Testis (tissue), 3 donors: Measurements from ENCODE around the gene MRM2. TPM values are rescaled to one million over a fixed set of nuclear protein-coding genes. Genes with fewer than 3 reads are reported as not detected.

Experiments used
- DNase-seq: peaks from one replicate; pipeline ENCODE4 v3.0.0-alpha.2; 2019
- H3K27ac ChIP-seq, 2 donors: fragments of 200-600 bp; sonication (generic); one replicate each; pipeline ENCODE4 v1.5.1; 2019
- H3K27me3 ChIP-seq: fragments of 200-600 bp; sonication (generic); one replicate; pipeline ENCODE4 v1.5.1; 2019
- H3K36me3 ChIP-seq: fragments of 200-600 bp; sonication (generic); one replicate; pipeline ENCODE4 v1.5.1; 2017; ENCODE audit warnings: low read depth; ENCODE audit errors: missing control alignments
- H3K4me1 ChIP-seq: fragments of 200-600 bp; sonication (generic); one replicate; pipeline ENCODE4 v1.5.1; 2019
- H3K4me3 ChIP-seq, 2 donors: fragments of 200-600 bp; sonication (generic); one replicate each; pipeline ENCODE4 v1.5.1; 2017 to 2019
- H3K9me3 ChIP-seq: fragments of 200-600 bp; sonication (generic); one replicate; pipeline ENCODE4 v1.5.1; 2017
- CTCF ChIP-seq, 3 experiments: fragments of 450-650 bp in 2 of 3; fragments of 200-600 bp in 1 of 3; sonication (generic) in 1 of 3; IDR thresholded peaks; one replicate each; pipeline ENCODE4 v1.5.1; 2016 to 2019; ENCODE audit warnings: antibody characterized with exemption in 3 of 3, mild to moderate bottlenecking in 2 of 3, moderate library complexity in 1 of 3
- POLR2A ChIP-seq: fragments of 450-650 bp; IDR thresholded peaks from one replicate; pipeline ENCODE4 v1.6.1; 2017; ENCODE audit warnings: antibody characterized with exemption, mild to moderate bottlenecking, moderate library complexity
- WGBS, 2 donors: methylation state at CpG; one replicate each; pipeline ENCODE4 v1.1.5; 2018; 5-methylcytosine and 5-hydroxymethylcytosine counted together
- intact Hi-C: fragments of 100-400 bp; cut with DNase I; formaldehyde crosslinking; loops from one replicate; pipeline ENCODE4 v1.15.1; 2023; ENCODE audit warnings: low total_unique reads
- polyA plus RNA-seq: library from polyadenylated mRNA; stranded (reverse); fragments of 350-450 nt; fragmentation: Illumina TruSeq; extraction: RNeasy Lipid Tissue Mini Kit (QIAGEN cat#74804); gene quantifications from one replicate; pipeline ENCODE4 v1.2.3, GENCODE V29; 2014; ENCODE audit warnings: low read depth, low replicate concordance; ENCODE audit not compliant: insufficient read depth
- total RNA-seq, 2 donors: library from RNA; depleted of rRNA; stranded (reverse); fragments of >200 nt; gene quantifications; one replicate each; pipeline ENCODE4 v1.2.3, GENCODE V29; 2016

The MRM2 gene
- total and polyA plus RNA-seq, 3 donors from 2014 or later, result 18.1 to 31.2 (median 20.5) TPM

- TF ChIP-seq POLR2A (no peak), CTCF (IDR thresholded peaks at IDR 0.05) (no peak)
- H3K27me3 ChIP-seq, result no peaks in the 10 kb centered on the region
- WGBS, 2 donors, result 89 to 92% methylated on average over 18 of the region's 18 CpGs
- no peaks in the 10 kb centered on the region for H3K4me1 ChIP-seq
- no peak overlapping the region for H3K4me3 ChIP-seq
- intact Hi-C loops, result no loop called here
- H3K36me3 ChIP-seq, result no peaks in the 10 kb centered on the region
- H3K9me3 ChIP-seq, result no peaks in the 10 kb centered on the region
- H3K27ac ChIP-seq, result no peak overlapping the region
- no peak for DNase-seq
Observed at GRCh38 chr7:2263176-2263575, 21.2 kb upstream of the MRM2 start.

DNA sequence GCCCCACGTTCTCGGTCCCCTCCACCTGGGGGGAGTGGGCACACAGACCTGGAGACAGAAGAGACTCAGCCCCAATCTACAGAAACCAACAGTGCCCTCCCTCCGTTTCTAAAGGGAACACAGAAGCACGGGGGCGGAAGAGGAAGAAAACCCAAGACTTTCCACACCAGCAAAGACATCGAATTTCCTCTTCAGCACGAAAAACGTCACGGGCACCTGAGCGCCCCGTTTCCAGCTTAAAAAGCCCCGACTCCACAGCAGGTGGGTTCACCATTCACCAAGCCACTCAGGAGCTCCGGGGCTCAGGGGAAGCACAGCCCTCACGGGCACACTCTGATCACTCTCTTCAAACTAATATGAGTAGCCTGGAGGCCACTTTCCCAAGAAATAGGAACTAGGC lies 19.6 kb upstream of the MRM2 start:
- H3K27ac ChIP-seq, result no peak overlapping the region
- no peak for DNase-seq
- H3K4me3 ChIP-seq, result no peak overlapping the region
- no peaks in the 10 kb centered on the region for H3K36me3 ChIP-seq
- H3K9me3 ChIP-seq, result no peaks in the 10 kb centered on the region
- H3K4me1 ChIP-seq, result no peaks in the 10 kb centered on the region
- intact Hi-C loops, result no loop called here
- WGBS, 2 donors, result 90 to 94% methylated on average over 14 of the region's 14 CpGs
- H3K27me3 ChIP-seq, result no peaks in the 10 kb centered on the region
- no peak for TF ChIP-seq POLR2A

GRCh38 chr7:2260820-2261219 lies 18.8 kb upstream of the MRM2 start:
- 61 to 92% methylated on average over 5 of the region's 5 CpGs for WGBS, 2 donors
- no peaks in the 10 kb centered on the region for H3K27me3 ChIP-seq
- H3K4me1 ChIP-seq, result no peaks in the 10 kb centered on the region
- no peaks in the 10 kb centered on the region for H3K9me3 ChIP-seq
- no peak overlapping the region for H3K27ac ChIP-seq
- no peak for TF ChIP-seq CTCF (IDR thresholded peaks at IDR 0.05)
- intact Hi-C loops, result no loop called here
- DNase-seq, result no peak
- H3K36me3 ChIP-seq, result no peaks in the 10 kb centered on the region
- no peak overlapping the region for H3K4me3 ChIP-seq

DNA sequence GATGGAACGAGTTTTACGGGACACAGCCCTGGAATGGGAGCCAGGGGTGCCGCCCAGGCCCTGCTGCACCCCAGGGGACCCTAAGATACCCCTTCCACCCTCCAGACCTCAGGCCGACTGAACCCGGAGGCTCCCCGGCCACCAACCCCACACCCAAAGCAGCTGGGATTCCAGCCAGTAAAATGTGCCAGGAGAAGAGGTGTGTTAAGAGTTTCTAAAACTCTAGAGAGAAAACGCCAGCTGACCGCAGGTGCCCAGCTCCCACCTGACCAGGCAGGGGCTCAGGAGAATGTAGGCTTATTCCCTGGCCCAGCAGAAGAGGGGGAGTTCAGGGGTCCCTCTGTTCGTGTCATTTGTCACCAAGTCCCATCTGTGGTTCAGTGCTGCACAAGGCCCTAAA lies 17.5 kb upstream of the MRM2 start:
- H3K27me3 ChIP-seq, result no peaks in the 10 kb centered on the region
- H3K36me3 ChIP-seq, result no peaks in the 10 kb centered on the region
- DNase-seq, result no peak
- H3K4me1 ChIP-seq, result no peaks in the 10 kb centered on the region
- WGBS, 2 donors, result 86 to 90% methylated on average over 6 to 9 of the region's 9 CpGs
- no peak overlapping the region for H3K4me3 ChIP-seq
- TF ChIP-seq CTCF (IDR thresholded peaks at IDR 0.05), result no peak
- no peak for TF ChIP-seq POLR2A
- intact Hi-C loops, result loop anchor here (10.0 kb wide), 1 partner anchor 85 kb away; no protein-coding TSS in a partner anchor
- no peaks in the 10 kb centered on the region for H3K9me3 ChIP-seq
- H3K27ac ChIP-seq, result no peak overlapping the region

GRCh38 chr7:2258661-2259365 lies 16.8 kb upstream of the MRM2 start:
- Histone ChIP-seq H3K4me1 (no peaks in the 10 kb centered on the region), H3K4me3 (no peak overlapping the region), H3K27me3 (no peaks in the 10 kb centered on the region), H3K9me3 (no peaks in the 10 kb centered on the region), H3K27ac (no peak overlapping the region), H3K36me3 (no peaks in the 10 kb centered on the region)
- TF ChIP-seq POLR2A, result no peak
- no peak for TF ChIP-seq CTCF (IDR thresholded peaks at IDR 0.05)
- DNase-seq, result no peak
- intact Hi-C loops, result loop anchor here (10.0 kb wide), 1 partner anchor 86 kb away; no protein-coding TSS in a partner anchor
- 75 to 88% methylated on average over 22 to 32 of the region's 34 CpGs for WGBS, 2 donors
